GM12865 (cell line): ENCODE measurements around the gene ACSM5.

Experiments used
- DNase-seq: peaks from one replicate; pipeline ENCODE4 v3.0.0; 2010; ENCODE audit warnings: low read depth
- H3K4me3 ChIP-seq: 2 replicates; pipeline ENCODE4 v1.5.1; 2011; ENCODE audit warnings: mild to moderate bottlenecking, low read depth, low read length, control low read depth
- TF ChIP-seq, protein P1 (sequence below): IDR thresholded peaks from 2 replicates; pipeline ENCODE4 v1.5.1; 2011; ENCODE audit warnings: low read length, control low read depth, low read depth, inconsistent platforms; ENCODE audit not compliant: insufficient read depth; ENCODE audit errors: missing control alignments

The ACSM5 gene

DNA sequence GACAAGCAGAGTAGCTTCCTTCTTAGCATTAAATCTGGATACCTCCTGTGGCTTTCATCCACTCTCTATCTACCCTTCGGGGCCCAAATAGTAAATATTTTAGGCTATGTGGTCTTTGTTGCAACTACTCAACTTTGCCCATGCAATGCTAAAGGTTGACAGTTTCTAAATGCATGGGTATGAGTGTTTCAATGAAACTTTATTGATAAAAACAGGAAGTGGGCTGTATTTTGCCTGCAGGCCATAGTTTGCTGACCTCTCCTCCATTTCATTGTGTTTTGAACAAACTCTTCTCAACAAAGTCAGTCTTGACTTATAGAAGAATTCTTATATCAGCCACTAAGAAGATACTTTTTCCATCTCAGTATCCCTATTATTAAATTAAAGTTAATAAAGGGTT, 76.1 kb downstream of the ACSM5 start:
- H3K4me3 ChIP-seq: no peak overlapping the region
- TF ChIP-seq, protein P1, sequence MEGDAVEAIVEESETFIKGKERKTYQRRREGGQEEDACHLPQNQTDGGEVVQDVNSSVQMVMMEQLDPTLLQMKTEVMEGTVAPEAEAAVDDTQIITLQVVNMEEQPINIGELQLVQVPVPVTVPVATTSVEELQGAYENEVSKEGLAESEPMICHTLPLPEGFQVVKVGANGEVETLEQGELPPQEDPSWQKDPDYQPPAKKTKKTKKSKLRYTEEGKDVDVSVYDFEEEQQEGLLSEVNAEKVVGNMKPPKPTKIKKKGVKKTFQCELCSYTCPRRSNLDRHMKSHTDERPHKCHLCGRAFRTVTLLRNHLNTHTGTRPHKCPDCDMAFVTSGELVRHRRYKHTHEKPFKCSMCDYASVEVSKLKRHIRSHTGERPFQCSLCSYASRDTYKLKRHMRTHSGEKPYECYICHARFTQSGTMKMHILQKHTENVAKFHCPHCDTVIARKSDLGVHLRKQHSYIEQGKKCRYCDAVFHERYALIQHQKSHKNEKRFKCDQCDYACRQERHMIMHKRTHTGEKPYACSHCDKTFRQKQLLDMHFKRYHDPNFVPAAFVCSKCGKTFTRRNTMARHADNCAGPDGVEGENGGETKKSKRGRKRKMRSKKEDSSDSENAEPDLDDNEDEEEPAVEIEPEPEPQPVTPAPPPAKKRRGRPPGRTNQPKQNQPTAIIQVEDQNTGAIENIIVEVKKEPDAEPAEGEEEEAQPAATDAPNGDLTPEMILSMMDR: no peak
- no peak for DNase-seq
